SJSA1 (cell line): Measurements from ENCODE around the gene DNM1. TPM values are rescaled to one million over a fixed set of nuclear protein-coding genes. Genes with fewer than 3 reads are reported as not detected.

Experiments
- DNase-seq, 2 experiments: peaks; one replicate each; pipeline ENCODE4 v3.0.0-alpha.2; 2015 to 2020; ENCODE audit warnings: low spot score in 2 of 2, low read depth in 1 of 2
- H3K27ac ChIP-seq: fragments of 250-450 bp; sonication (Bioruptor Pico); 2 replicates; pipeline ENCODE4 v1.5.1; 2020; ENCODE audit warnings: mild to moderate bottlenecking, moderate library complexity
- H3K27me3 ChIP-seq: fragments of 250-450 bp; sonication (Bioruptor Pico); replicated peaks from 2 replicates; pipeline ENCODE4 v1.5.1; 2020; ENCODE audit warnings: mild to moderate bottlenecking, moderate library complexity
- H3K36me3 ChIP-seq: fragments of 250-450 bp; sonication (Bioruptor Pico); 2 replicates; pipeline ENCODE4 v1.5.1; 2020; ENCODE audit warnings: mild to moderate bottlenecking
- H3K4me1 ChIP-seq: fragments of 250-450 bp; sonication (Bioruptor Pico); replicated peaks from 2 replicates; pipeline ENCODE4 v1.6.1; 2021; ENCODE audit warnings: mild to moderate bottlenecking
- H3K4me3 ChIP-seq: fragments of 250-450 bp; sonication (Bioruptor Pico); 2 replicates; pipeline ENCODE4 v1.5.1; 2020; ENCODE audit warnings: mild to moderate bottlenecking
- H3K9me3 ChIP-seq: fragments of 250-450 bp; sonication (Bioruptor Pico); replicated peaks from 2 replicates; pipeline ENCODE4 v1.5.1; 2020; ENCODE audit warnings: mild to moderate bottlenecking
- total RNA-seq: library from RNA; depleted of rRNA; stranded (reverse); fragments of >200 nt; shearing (Covaris generic); gene quantifications from 2 replicates; pipeline ENCODE4 v1.2.3, GENCODE V29; 2014

Gene DNM1
- total RNA-seq, 1 experiment from 2014 or later = 2.5 TPM

DNA sequence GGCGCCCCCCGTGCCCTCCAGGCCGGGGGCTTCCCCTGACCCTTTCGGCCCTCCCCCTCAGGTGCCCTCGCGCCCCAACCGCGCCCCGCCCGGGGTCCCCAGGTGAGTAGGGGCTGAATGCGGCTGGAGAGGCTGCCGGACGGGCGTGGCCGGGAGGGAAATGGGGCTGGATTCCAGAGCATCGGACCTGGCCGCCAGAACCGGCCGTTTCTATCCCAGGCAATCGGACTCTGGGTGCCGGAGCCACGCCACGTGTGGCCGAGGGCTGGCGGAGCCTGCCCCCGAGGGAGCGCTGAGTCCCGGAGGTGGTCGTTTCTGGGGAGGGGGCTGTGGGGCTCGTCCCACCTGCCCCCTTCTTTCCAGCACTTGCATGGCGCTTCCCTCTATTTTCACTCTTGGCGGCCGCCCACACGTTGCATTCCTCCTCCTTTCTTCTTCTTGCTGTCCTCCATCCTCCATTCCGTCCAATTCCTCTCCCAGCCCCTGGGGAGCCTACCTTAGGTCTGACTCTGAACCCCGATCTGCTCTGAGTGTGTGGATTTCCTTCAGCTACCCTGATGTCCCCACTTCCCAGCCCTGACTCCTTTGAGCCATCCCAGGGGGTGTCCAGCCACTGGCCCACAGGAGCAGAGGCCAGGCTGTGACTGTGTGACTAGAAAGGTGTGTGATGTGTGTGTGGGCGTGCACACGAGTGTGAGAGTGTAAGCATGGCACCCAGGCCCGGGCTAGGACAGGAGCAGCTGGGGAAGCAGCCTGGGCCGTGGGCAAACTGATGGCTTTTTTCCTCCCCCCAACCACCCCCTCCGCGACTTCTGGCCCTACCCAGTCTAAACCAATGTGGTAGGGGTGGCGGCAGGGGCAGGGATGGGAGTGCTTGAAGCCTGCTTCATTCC lies 47.9 kb downstream of the DNM1 start:
- peaks cover 6% of the 10 kb centered on the region for H3K4me1 ChIP-seq
- DNase-seq = no peak
- no peaks in the 10 kb centered on the region for H3K9me3 ChIP-seq
- H3K36me3 ChIP-seq = peaks cover 6% of the 10 kb centered on the region; the same call in 1 of the 2 replicates
- no peaks in the 10 kb centered on the region for H3K27me3 ChIP-seq
- H3K4me3 ChIP-seq = no peak overlapping the region
- H3K27ac ChIP-seq = no peak overlapping the region

DNA sequence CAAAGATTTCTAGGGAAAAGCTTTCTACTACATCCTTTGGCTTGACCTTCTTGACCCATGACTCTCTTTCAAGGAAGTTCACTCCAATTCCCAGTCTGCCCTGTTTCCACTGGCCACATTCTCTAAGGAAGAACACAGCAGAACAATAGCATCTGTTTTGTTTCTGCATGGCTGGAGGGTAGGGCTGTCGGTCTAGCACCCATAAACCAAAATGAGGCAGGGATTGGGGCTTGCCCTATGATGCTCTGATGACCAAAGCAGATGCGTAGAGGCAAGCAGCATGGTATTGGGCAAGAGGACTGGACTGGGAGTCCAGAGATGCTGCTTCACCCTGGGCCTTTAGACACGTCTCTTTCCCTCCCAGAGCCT lies 48.5 kb downstream of the DNM1 start:
- H3K27ac ChIP-seq = no peak overlapping the region
- H3K9me3 ChIP-seq = no peaks in the 10 kb centered on the region
- H3K4me1 ChIP-seq = 0 out of 2 replicates have a peak, but pooled peaks cover 3% of the 10 kb centered on the region
- DNase-seq = no peak
- H3K4me3 ChIP-seq = no peak overlapping the region
- H3K27me3 ChIP-seq = no peaks in the 10 kb centered on the region
- H3K36me3 ChIP-seq = peaks cover 7% of the 10 kb centered on the region; the same call in 1 of the 2 replicates

DNA sequence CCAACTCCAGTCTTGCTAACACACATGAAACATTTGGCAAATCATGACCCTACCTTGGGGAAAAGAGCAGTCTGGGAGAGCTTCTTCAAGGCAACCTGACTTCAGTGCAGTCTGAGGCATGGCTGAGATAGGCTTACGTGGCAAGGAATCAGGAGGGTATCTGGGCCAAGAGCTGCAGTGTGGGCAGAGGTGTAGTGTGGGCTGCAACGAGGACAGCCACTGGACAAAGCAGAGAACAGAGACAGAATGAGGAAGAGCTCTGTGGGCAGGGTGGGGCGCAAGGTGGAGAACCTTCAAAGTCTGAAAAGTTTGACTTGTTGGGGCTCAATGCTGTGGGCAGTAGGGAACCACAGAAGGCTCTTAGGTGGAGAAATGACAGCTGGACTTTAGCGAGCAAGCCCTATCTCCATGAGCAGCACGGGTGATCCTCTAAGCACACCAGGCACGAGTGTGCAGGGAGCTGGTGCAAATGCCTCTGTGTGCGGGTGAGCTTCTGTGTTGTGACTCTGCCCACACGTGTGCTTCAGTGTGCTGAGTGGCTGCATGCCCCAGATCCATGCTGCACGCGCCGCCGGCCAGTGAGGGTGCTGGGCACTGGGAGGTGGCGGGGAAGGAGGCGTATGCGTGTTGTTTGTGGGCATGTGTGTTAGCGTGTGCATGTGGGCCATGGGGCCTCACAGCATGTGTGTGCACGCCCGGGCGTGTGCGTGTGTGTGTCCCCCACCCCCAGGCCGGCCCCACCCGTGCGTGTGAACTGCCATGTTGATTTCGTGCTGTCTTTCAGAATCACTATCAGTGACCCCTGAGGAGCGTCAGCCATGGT lies 49.3 kb downstream of the DNM1 start:
- H3K27ac ChIP-seq = no peak overlapping the region
- DNase-seq = no peak
- no peak overlapping the region for H3K4me3 ChIP-seq
- peaks cover 13% of the 10 kb centered on the region for H3K36me3 ChIP-seq
- H3K27me3 ChIP-seq = no peaks in the 10 kb centered on the region
- 0 out of 2 replicates have a peak, but pooled peaks cover 3% of the 10 kb centered on the region for H3K4me1 ChIP-seq
- H3K9me3 ChIP-seq = no peaks in the 10 kb centered on the region

DNA sequence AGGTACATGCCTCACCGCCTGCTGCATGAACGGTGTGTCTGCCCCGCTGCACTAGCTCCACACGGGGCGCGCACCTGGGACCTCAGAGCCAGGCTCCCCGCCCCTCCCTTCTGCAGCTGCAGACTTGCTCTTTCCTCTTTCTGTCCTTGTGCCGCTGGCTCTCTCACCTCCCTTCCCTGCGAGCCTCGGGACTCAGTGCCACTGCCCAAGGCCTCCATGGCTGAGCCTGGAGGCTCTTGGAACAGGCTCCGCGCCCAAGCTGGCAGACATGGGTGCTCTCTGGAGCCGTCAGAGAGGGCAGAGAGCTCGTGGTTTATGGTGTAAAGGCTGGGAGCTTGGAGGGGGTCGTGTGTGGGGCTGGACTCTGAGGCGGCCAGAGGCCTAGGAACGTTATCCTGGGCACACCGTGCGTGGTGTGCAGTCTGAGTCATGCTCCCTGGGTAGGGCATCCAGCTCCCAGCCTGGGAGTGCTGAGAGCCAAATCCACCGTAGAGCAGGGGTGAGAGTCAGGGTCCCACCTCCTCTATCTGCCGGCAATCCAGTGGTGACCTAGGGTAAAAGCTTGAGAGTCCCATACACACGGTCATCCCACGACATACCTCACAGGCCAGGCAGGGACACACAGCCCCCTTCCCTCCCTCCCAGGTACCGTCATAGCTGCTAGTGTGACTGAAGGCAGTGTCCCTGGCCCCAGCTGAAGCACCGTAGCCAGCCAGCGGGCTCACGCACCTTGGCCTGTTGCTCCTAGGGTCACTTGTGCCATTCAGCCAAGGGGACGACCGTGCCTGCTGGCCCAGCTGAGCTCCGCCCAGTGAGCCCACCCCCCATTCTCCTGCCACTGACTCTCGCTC lies 50.2 kb downstream of the DNM1 start:
- Histone ChIP-seq H3K4me1 (0 out of 2 replicates have a peak, but pooled peaks cover 3% of the 10 kb centered on the region), H3K36me3 (peaks cover 19% of the 10 kb centered on the region), H3K27me3 (no peaks in the 10 kb centered on the region), H3K9me3 (no peaks in the 10 kb centered on the region), H3K27ac (no peak overlapping the region), H3K4me3 (no peak overlapping the region)
- DNase-seq = no peak

DNA sequence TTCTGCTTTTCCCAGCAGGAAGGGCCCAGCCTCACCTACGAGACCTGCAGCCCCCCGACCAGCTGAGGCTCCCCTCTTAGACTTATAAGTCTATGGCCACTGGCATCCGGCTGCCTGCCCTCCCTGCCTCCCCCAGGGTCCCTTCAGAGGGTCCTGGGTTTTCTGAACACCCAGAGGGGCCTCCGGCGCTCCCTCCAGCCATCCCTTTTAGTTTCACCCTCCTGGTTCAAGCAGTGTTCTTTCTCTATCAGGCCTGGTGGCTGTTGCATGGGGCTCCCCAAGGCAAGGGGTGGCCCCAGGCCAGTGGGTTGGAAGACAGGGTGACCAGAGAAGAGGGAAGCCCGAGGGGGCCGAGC lies 50.8 kb downstream of the DNM1 start:
- peaks cover 23% of the 10 kb centered on the region for H3K36me3 ChIP-seq
- 0 out of 2 replicates have a peak, but pooled peaks cover 3% of the 10 kb centered on the region for H3K4me1 ChIP-seq
- H3K27me3 ChIP-seq = no peaks in the 10 kb centered on the region
- DNase-seq = no peak
- H3K9me3 ChIP-seq = no peaks in the 10 kb centered on the region
- H3K27ac ChIP-seq = no peak overlapping the region
- no peak overlapping the region for H3K4me3 ChIP-seq

DNA sequence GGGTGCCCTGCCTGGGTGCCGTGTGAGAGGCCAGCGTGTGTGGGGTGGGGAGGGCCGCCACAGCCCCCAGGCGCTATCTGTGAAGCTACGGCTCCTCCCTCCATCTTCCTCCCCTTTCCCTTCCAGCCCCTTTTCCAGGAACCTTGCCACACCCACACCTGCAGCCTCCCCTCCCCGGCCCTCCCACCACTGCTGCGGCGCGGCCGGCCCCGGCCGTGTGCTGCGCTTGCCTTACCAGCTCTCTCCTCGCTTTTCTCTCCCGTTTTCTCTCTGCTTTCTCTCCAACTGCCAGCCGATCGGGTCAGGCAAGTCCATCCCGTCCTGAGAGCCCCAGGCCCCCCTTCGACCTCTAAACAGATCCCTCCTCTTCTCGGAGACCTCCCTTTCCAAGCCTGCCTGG lies 51.2 kb downstream of the DNM1 start:
- no peaks in the 10 kb centered on the region for H3K27me3 ChIP-seq
- H3K36me3 ChIP-seq = peaks cover 27% of the 10 kb centered on the region
- 0 out of 2 replicates have a peak, but pooled peaks cover 3% of the 10 kb centered on the region for H3K4me1 ChIP-seq
- H3K9me3 ChIP-seq = no peaks in the 10 kb centered on the region
- H3K4me3 ChIP-seq = no peak overlapping the region
- DNase-seq = no peak
- H3K27ac ChIP-seq = no peak overlapping the region

DNA sequence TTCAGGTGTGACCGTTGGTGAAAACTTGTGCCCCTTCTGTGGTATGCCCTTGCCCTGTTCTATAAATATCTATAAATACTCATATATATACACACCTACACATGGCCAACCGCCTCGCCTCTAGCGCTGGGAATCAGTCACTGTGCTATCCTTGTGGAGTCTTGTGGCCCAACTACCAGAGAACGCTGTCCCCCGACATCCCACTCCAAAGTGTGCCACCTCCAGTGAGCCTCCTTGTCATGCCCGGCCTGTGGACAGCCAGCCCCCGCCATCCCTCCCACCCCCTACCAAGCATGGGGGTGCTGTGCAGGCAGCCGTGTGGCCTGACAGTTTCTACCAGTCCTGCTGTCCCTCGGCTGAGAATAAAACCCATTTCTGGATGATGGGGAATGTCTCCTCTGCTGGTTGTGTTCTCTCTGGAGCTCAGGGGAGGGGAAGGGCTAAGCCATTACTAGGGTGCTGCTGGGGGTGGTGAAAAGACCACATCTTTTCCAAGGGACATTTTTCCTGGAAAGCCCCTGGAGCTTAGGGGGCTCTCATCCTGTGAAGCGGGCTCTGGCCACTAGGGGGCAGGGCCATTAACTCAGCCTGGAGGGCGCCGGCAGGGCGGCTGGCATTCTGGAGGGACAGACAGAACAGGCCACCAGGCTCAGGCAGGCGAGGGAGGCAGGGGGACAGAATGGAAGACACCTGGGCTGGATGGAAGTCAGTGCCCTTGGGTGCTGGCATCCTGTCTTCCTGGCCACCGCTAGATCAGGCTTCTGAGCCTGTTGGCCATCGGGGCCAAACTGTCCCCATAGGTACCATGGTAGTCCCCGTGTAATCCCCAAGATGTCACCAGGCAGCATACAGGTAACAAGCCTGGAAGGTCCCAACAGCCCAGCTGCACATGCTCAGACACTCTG lies 51.9 kb downstream of the DNM1 start:
- no peak overlapping the region for H3K4me3 ChIP-seq
- H3K36me3 ChIP-seq = peaks cover 35% of the 10 kb centered on the region
- H3K27ac ChIP-seq = no peak overlapping the region
- 0 out of 2 replicates have a peak, but pooled peaks cover 3% of the 10 kb centered on the region for H3K4me1 ChIP-seq
- H3K27me3 ChIP-seq = no peaks in the 10 kb centered on the region
- H3K9me3 ChIP-seq = no peaks in the 10 kb centered on the region
- DNase-seq = peak; percentile 50 to 76

DNA sequence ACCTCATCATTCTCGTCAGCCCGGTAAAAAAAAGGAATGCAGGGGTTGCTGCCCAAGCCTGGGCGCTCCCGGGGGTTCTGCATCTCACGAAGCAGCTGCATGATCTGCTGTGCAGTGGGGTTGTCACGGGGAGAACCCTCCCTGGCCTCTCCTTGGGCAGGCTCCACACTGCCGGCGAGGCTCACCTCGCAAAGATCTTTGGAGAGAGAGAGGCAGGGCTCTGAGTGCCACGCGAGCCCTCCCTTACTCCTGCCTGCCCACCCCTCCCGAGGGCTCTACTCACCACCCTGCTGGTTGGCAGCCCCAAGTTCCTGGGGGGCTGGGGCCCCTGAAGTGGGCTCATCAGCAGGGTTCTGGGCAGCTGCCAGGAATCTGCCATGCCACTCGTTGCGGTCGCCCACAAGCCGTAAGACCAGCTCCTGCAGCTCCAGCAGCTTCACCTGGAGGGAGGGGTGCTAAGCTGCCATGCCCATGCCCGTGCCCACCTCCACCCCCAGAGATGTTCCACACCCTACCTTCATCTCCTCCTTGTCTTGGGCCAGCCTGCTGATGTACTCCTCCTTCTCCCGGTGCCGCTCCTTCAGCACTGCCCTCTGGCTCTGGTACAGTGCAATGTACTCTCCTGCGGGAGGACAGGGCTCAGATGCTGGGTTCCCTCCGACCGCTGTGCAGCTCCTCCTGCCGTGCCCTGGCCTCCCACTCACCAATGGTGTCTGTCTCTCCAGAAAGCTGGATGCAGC lies 54.1 kb downstream of the DNM1 start:
- 0 out of 2 replicates have a peak, but pooled peaks cover 3% of the 10 kb centered on the region for H3K4me1 ChIP-seq
- H3K4me3 ChIP-seq = no peak overlapping the region
- no peaks in the 10 kb centered on the region for H3K9me3 ChIP-seq
- H3K27ac ChIP-seq = no peak overlapping the region
- peaks cover 56% of the 10 kb centered on the region for H3K36me3 ChIP-seq
- no peaks in the 10 kb centered on the region for H3K27me3 ChIP-seq
- DNase-seq = no peak

DNA sequence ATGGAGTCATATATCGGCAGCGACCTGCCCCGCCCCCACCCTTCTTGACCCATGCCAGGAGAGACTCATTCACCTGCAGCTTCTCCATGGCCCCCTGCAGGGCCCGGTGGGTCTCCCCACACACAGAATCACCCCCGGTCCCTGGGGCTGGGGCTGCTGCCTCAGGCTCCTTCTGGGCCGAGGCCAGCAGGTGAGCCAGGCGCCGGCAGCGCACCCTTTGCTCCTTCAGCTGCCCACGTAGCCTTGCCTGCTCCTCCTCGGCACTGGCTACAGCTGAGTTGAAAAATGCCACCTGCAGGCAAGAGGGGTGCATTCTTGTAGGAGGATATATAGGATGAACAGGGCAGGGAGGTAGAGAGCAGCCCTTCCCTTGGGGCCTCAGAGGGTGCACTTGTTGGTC lies 54.7 kb downstream of the DNM1 start:
- H3K4me1 ChIP-seq = 0 out of 2 replicates have a peak, but pooled peaks cover 3% of the 10 kb centered on the region
- H3K4me3 ChIP-seq = no peak overlapping the region
- H3K9me3 ChIP-seq = no peaks in the 10 kb centered on the region
- H3K36me3 ChIP-seq = peaks cover 61% of the 10 kb centered on the region
- H3K27me3 ChIP-seq = no peaks in the 10 kb centered on the region
- H3K27ac ChIP-seq = no peak overlapping the region
- no peak for DNase-seq

DNA sequence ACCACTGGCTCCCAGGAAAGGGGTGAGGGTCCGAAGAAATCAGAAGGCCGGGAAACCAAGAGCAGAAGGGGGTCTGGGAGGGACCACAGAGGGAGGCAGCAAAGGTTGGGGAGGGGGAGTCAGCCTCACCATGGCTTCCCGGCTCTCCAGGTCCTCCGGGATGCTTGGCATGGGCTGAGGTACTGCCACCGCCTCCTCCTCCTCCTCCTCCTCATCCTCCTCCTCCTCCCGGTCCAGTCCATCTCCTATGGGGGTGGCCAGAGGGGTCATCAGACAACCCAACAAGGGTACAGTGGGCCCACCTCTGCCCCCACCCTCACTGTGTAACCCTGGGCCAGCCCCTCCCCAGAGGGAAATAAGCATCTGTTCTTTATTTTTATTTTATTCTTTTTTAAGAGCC lies 55.1 kb downstream of the DNM1 start:
- no peak overlapping the region for H3K27ac ChIP-seq
- H3K27me3 ChIP-seq = no peaks in the 10 kb centered on the region
- H3K36me3 ChIP-seq = peaks cover 65% of the 10 kb centered on the region
- no peaks in the 10 kb centered on the region for H3K9me3 ChIP-seq
- no peak overlapping the region for H3K4me3 ChIP-seq
- no peak for DNase-seq
- H3K4me1 ChIP-seq = 0 out of 2 replicates have a peak, but pooled peaks cover 3% of the 10 kb centered on the region

DNA sequence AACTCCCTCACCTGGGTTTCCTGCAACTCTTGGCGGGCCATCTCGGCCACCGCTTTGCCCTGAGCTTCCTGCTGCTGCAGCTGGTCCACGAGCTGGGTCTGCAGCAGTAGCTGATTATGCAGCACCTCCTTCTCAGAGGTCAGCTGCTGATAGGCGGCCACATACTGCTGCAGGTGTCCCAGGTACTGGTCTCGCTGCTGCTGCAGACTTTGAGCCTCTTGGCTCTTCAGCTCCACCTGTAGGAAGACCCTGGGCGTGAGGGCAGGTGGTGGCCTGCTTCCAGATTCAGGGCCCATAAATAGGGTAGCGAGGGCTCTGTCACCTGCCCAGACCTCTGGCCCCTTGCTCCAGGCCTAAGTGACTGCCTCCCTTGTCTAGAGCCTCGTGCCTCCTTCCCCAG lies 56.0 kb downstream of the DNM1 start:
- H3K36me3 ChIP-seq = peaks cover 65% of the 10 kb centered on the region
- DNase-seq = no peak

DNA sequence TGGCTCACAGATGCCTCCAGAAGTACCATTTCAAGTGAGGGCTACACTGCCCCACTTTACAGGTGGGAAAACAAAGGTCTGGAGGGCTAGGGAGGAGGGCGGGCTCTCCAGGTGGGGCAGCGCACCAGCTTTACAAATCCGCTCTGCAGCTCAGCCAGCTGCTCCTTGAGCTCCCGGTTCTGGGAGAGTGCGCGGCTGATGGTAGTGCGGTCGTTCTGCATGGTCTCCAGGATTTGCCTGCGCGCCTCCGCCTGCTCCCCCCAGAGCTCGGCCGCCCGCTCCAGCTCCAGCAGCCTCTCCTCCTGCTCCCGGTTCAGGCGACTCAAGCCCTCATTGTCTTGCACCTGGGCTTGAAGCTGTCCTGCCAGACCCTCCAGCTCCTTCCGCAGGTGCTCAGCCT lies 57.2 kb downstream of the DNM1 start:
- H3K4me3 ChIP-seq = no peak overlapping the region
- H3K27ac ChIP-seq = no peak overlapping the region
- 0 out of 2 replicates have a peak, but pooled peaks cover 2% of the 10 kb centered on the region for H3K4me1 ChIP-seq
- H3K9me3 ChIP-seq = no peaks in the 10 kb centered on the region
- no peaks in the 10 kb centered on the region for H3K27me3 ChIP-seq
- peaks cover 73% of the 10 kb centered on the region for H3K36me3 ChIP-seq
- DNase-seq = no peak

More for the DNA sequence above, 56.0 kb downstream of the DNM1 start:
- Histone ChIP-seq H3K4me3 (no peak overlapping the region), H3K9me3 (no peaks in the 10 kb centered on the region), H3K4me1 (0 out of 2 replicates have a peak, but pooled peaks cover 3% of the 10 kb centered on the region), H3K27me3 (no peaks in the 10 kb centered on the region), H3K27ac (no peak overlapping the region)
